ENCODE results near the gene UBXN2A. TPM values are rescaled to one million over a fixed set of nuclear protein-coding genes. Genes with fewer than 3 reads are reported as not detected.

Gene UBXN2A
- polyA plus RNA-seq, 3 donors, result 2.0 to 6.8 (median 5.5) TPM

DNA sequence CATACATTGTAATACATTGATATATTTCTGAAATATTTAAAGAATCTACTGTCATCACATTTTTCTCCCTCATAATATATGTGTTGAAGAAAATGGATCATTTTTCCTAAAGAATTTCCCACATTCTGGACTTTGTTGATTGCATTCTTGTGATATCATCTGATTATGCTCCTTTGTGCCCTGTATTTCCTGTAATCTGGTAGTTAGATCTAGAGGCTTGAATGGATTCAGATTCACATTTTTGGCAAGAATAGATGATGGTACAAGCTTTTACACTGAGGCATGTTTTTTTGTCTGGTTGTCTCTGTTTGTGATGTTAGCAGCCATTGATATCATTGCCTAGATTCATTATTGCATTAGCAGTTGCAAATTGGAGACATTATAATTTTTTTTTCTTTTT lies 13.4 kb downstream of the UBXN2A start:
- no peaks in the 10 kb centered on the region for H3K27me3 Mint-ChIP-seq (ENCODE audit: low read depth in 3 of 3)
- Histone ChIP-seq H3K36me3 (replicated peaks in 1 of 2; ENCODE audit: control insufficient read depth in 1 of 2, insufficient read depth in 2 of 2, low read length in 2 of 2) (no peaks in the 10 kb centered on the region), H3K9me3 (replicated peaks in 1 of 2; ENCODE audit: control insufficient read depth in 1 of 2, insufficient read depth in 1 of 2, low read length in 2 of 2) (no peaks in the 10 kb centered on the region), H3K27me3 (ENCODE audit: control insufficient read depth in 2 of 2, insufficient read depth in 2 of 2, low read length in 2 of 2) (no peaks in the 10 kb centered on the region), H3K4me1 (ENCODE audit: control insufficient read depth in 1 of 2, insufficient read depth in 2 of 2, low read length in 2 of 2) (no peaks in the 10 kb centered on the region), H4K20me1 (ENCODE audit: insufficient read depth, low read length) (no peaks in the 10 kb centered on the region), H3K9ac (ENCODE audit: insufficient read depth, low read length, poor library complexity, severe bottlenecking) (no peak overlapping the region), H3K79me2 (ENCODE audit: insufficient read depth, low read length) (peaks cover 9% of the 10 kb centered on the region), H3K4me2 (replicated peaks; ENCODE audit: extremely low read depth, low read length, poor library complexity, severe bottlenecking) (no peak overlapping the region), H2AFZ (ENCODE audit: insufficient read depth, low read depth, low read length, poor library complexity, severe bottlenecking) (no peak overlapping the region), H3K4me3 (replicated peaks in 1 of 3; ENCODE audit: low read depth in 2 of 3, low read length in 3 of 3) (no peak overlapping the region), H3K27ac (ENCODE audit: low read depth in 1 of 2, low read length in 2 of 2) (no peak overlapping the region)
- H3K36me3 Mint-ChIP-seq, result peaks cover under 1 to 9% of the 10 kb centered on the region in 2 donors
- H3K4me1 Mint-ChIP-seq, result no peaks in the 10 kb centered on the region
- intact Hi-C loops (cut with micrococcal nuclease), result no loop called here
- H3K4me3 Mint-ChIP-seq, result no peak overlapping the region
- no peak for DNase-seq
- no peak for TF ChIP-seq CTCF (IDR thresholded peaks at IDR 0.05)
- no peak overlapping the region for H3K27ac Mint-ChIP-seq
- no peaks in the 10 kb centered on the region for H3K9me3 Mint-ChIP-seq

GRCh38 chr2:23954325-23955014 lies 14.2 kb downstream of the UBXN2A start:
- Histone ChIP-seq H3K9ac (ENCODE audit: insufficient read depth, low read length, poor library complexity, severe bottlenecking) (no peak overlapping the region), H3K79me2 (ENCODE audit: insufficient read depth, low read length) (peaks cover 6% of the 10 kb centered on the region), H2AFZ (ENCODE audit: insufficient read depth, low read depth, low read length, poor library complexity, severe bottlenecking) (no peak overlapping the region), H3K4me2 (replicated peaks; ENCODE audit: extremely low read depth, low read length, poor library complexity, severe bottlenecking) (no peak overlapping the region), H3K4me1 (ENCODE audit: control insufficient read depth in 1 of 2, insufficient read depth in 2 of 2, low read length in 2 of 2) (no peaks in the 10 kb centered on the region), H3K27me3 (ENCODE audit: control insufficient read depth in 2 of 2, insufficient read depth in 2 of 2, low read length in 2 of 2) (no peaks in the 10 kb centered on the region), H3K9me3 (replicated peaks in 1 of 2; ENCODE audit: control insufficient read depth in 1 of 2, insufficient read depth in 1 of 2, low read length in 2 of 2) (no peaks in the 10 kb centered on the region), H3K4me3 (replicated peaks in 1 of 3; ENCODE audit: low read depth in 2 of 3, low read length in 3 of 3) (no peak overlapping the region), H3K36me3 (replicated peaks in 1 of 2; ENCODE audit: control insufficient read depth in 1 of 2, insufficient read depth in 2 of 2, low read length in 2 of 2) (peaks cover 0 to 7% of the 10 kb centered on the region in 2 donors), H4K20me1 (ENCODE audit: insufficient read depth, low read length) (no peaks in the 10 kb centered on the region), H3K27ac (ENCODE audit: low read depth in 1 of 2, low read length in 2 of 2) (no peak overlapping the region)
- intact Hi-C loops (cut with micrococcal nuclease), result no loop called here
- TF ChIP-seq CTCF (IDR thresholded peaks at IDR 0.05), result no peak
- 92% methylated on average over 2 of the region's 6 CpGs for WGBS (ENCODE audit: insufficient coverage)
- no peak overlapping the region for H3K4me3 Mint-ChIP-seq
- H3K36me3 Mint-ChIP-seq, result peaks cover 3 to 14% of the 10 kb centered on the region in 2 donors
- H3K4me1 Mint-ChIP-seq, result no peaks in the 10 kb centered on the region
- H3K9me3 Mint-ChIP-seq, result no peaks in the 10 kb centered on the region
- H3K27me3 Mint-ChIP-seq (ENCODE audit: low read depth in 3 of 3), result no peaks in the 10 kb centered on the region
- no peak for DNase-seq
- H3K27ac Mint-ChIP-seq, result no peak overlapping the region

Data from CD14-positive monocyte (primary cell).